ENCODE measurements around the gene HNRNPK.

HNRNPK gene

DNA sequence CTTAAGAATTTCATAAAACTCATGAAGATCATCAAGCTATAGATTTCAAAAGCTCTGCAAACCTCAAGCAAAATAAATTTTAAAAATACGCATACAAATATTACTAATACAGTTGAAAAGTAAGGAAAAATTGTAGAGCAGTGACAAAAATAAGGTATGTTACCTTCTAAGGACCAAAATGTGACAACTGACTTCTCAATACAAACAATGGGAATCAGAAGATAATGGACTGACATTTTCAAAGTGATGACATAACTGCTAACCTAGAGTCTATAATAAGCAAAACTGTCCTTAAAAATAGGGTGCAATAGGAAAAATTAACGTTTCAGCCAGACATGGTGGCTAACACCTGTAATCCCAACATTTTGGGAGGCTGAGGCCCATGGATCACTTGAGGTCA lies 27.6 kb upstream of the HNRNPK start:
- TF ChIP-seq RAD21 (IDR thresholded peaks at IDR 0.05; ENCODE audit: low read depth), result no peak
- TF ChIP-seq, protein P1, sequence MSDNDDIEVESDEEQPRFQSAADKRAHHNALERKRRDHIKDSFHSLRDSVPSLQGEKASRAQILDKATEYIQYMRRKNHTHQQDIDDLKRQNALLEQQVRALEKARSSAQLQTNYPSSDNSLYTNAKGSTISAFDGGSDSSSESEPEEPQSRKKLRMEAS (IDR thresholded peaks at IDR 0.05), result no peak
- no peak for TF ChIP-seq ZBTB7A (IDR thresholded peaks at IDR 0.05; ENCODE audit: low read depth)
- no peak for TF ChIP-seq EGR1 (IDR thresholded peaks at IDR 0.05)
- TF ChIP-seq CREB1 (IDR thresholded peaks at IDR 0.05; ENCODE audit: low read depth), result no peak
- TF ChIP-seq NFIC (IDR thresholded peaks at IDR 0.05), result no peak
- no peak for TF ChIP-seq TCF12 (IDR thresholded peaks at IDR 0.05; ENCODE audit: low read depth)
- TF ChIP-seq TAF1 (IDR thresholded peaks at IDR 0.05; ENCODE audit: low read depth), result no peak
- no peak for TF ChIP-seq YY1 (IDR thresholded peaks at IDR 0.05; ENCODE audit: low read depth)
- TF ChIP-seq, protein P2, sequence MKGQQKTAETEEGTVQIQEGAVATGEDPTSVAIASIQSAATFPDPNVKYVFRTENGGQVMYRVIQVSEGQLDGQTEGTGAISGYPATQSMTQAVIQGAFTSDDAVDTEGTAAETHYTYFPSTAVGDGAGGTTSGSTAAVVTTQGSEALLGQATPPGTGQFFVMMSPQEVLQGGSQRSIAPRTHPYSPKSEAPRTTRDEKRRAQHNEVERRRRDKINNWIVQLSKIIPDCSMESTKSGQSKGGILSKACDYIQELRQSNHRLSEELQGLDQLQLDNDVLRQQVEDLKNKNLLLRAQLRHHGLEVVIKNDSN (IDR thresholded peaks at IDR 0.05), result no peak
- TF ChIP-seq TEAD4 (IDR thresholded peaks at IDR 0.05), result no peak
- no peak for TF ChIP-seq CEBPB (IDR thresholded peaks at IDR 0.05)
- no peak for TF ChIP-seq EP300 (IDR thresholded peaks at IDR 0.05; ENCODE audit: borderline replicate concordance)
- no peak for TF ChIP-seq FOXM1 (IDR thresholded peaks at IDR 0.05; ENCODE audit: borderline replicate concordance, low read depth)
- TF ChIP-seq, protein P3, sequence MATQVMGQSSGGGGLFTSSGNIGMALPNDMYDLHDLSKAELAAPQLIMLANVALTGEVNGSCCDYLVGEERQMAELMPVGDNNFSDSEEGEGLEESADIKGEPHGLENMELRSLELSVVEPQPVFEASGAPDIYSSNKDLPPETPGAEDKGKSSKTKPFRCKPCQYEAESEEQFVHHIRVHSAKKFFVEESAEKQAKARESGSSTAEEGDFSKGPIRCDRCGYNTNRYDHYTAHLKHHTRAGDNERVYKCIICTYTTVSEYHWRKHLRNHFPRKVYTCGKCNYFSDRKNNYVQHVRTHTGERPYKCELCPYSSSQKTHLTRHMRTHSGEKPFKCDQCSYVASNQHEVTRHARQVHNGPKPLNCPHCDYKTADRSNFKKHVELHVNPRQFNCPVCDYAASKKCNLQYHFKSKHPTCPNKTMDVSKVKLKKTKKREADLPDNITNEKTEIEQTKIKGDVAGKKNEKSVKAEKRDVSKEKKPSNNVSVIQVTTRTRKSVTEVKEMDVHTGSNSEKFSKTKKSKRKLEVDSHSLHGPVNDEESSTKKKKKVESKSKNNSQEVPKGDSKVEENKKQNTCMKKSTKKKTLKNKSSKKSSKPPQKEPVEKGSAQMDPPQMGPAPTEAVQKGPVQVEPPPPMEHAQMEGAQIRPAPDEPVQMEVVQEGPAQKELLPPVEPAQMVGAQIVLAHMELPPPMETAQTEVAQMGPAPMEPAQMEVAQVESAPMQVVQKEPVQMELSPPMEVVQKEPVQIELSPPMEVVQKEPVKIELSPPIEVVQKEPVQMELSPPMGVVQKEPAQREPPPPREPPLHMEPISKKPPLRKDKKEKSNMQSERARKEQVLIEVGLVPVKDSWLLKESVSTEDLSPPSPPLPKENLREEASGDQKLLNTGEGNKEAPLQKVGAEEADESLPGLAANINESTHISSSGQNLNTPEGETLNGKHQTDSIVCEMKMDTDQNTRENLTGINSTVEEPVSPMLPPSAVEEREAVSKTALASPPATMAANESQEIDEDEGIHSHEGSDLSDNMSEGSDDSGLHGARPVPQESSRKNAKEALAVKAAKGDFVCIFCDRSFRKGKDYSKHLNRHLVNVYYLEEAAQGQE (IDR thresholded peaks at IDR 0.05; ENCODE audit: low read depth), result no peak

DNA sequence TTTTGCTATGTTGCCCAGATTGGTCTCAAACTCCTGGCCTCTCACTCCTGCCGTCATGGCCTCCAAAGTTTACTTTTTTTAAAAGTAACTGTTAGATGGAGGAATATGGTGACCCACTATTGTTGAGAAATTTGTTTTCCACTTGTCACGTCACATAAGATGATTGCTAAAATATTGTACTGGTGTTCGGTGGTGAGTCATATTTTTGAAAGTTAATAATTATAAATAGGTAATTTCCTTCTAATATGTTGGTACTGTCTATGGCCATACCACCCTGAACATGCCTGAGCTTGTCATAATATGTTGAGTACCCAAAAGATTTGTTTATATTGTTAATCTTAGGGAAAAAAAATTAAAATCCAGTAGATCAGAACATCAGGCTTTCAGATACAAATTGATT lies 23.2 kb upstream of the HNRNPK start:
- TF ChIP-seq, protein P1 (IDR thresholded peaks at IDR 0.05), result no peak
- TF ChIP-seq, protein P2 (IDR thresholded peaks at IDR 0.05), result no peak
- no peak for TF ChIP-seq RAD21 (IDR thresholded peaks at IDR 0.05; ENCODE audit: low read depth)
- TF ChIP-seq CREB1 (IDR thresholded peaks at IDR 0.05; ENCODE audit: low read depth), result no peak
- no peak for TF ChIP-seq NFIC (IDR thresholded peaks at IDR 0.05)
- no peak for TF ChIP-seq YY1 (IDR thresholded peaks at IDR 0.05; ENCODE audit: low read depth)
- TF ChIP-seq TCF12 (IDR thresholded peaks at IDR 0.05; ENCODE audit: low read depth), result no peak

DNA sequence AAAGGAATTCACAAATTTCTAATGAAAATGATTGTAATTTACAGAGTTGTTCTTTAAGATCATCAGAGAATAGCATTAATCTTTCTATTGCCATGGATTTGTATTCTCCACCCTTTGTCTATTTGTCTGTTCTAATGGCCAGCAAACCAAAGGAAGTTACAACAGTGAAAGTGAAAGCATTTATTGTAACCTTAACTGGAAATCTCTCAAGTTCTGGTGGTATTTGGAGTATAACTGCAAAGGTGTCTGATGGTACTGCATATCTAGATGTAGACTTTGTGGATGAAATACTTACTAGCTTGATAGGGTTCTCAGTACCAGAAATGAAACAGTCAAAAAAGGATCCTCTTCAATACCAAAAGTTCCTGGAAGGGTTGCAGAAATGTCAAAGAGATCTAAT lies 22.3 kb upstream of the HNRNPK start:
- TF ChIP-seq, protein P3 (IDR thresholded peaks at IDR 0.05; ENCODE audit: low read depth), result no peak

DNA sequence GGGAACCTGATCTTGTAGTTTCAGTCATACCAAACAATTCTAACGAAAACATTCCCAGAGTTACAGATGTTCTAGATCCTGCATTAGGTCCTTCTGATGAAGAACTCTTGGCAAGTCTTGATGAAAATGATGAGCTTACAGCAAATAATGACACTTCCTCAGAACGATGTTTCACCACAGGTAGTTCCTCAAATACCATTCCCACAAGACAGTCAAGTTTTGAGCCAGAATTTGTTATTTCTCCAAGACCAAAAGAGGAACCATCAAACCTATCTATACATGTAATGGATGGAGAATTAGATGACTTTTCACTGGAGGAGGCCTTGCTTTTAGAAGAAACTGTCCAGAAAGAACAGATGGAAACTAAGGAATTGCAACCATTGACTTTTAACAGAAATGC lies 21.6 kb upstream of the HNRNPK start:
- TF ChIP-seq, protein P3 (IDR thresholded peaks at IDR 0.05; ENCODE audit: low read depth), result no peak
- TF ChIP-seq RAD21 (IDR thresholded peaks at IDR 0.05; ENCODE audit: low read depth) (no peak), ZBTB7A (IDR thresholded peaks at IDR 0.05; ENCODE audit: low read depth) (no peak), EP300 (IDR thresholded peaks at IDR 0.05; ENCODE audit: borderline replicate concordance) (no peak), EGR1 (IDR thresholded peaks at IDR 0.05) (no peak), YY1 (IDR thresholded peaks at IDR 0.05; ENCODE audit: low read depth) (no peak), TAF1 (IDR thresholded peaks at IDR 0.05; ENCODE audit: low read depth) (no peak), NFIC (IDR thresholded peaks at IDR 0.05) (no peak), CREB1 (IDR thresholded peaks at IDR 0.05; ENCODE audit: low read depth) (no peak), TEAD4 (IDR thresholded peaks at IDR 0.05) (no peak), TCF12 (IDR thresholded peaks at IDR 0.05; ENCODE audit: low read depth) (no peak), CEBPB (IDR thresholded peaks at IDR 0.05) (no peak), FOXM1 (IDR thresholded peaks at IDR 0.05; ENCODE audit: borderline replicate concordance, low read depth) (no peak)
- TF ChIP-seq, protein P2 (IDR thresholded peaks at IDR 0.05), result no peak
- TF ChIP-seq, protein P1 (IDR thresholded peaks at IDR 0.05), result no peak
